Lung (tissue), 12 donors: ENCODE data around the gene PRX. TPM values are rescaled to one million over a fixed set of nuclear protein-coding genes. Genes with fewer than 3 reads are reported as not detected.
A peak's percentile ranks its signal among the peaks of the same experiment; 100 is the strongest.
"Not testable (repeated sequence)": the region's sequence is repeated elsewhere in the genome, so short reads cannot be mapped to it uniquely, and the experiment has no call there.

Experiments
- ATAC-seq: fragments of 200-7000 bp; cut with Tn5 transposase; one replicate; pipeline ENCODE4 v1.9.1; 2020; ENCODE audit warnings: moderate number of reproducible peaks; ENCODE audit not compliant: insufficient read depth, low FRiP score
- DNase-seq, 3 donors: peaks; one replicate each; pipeline ENCODE4 v3.0.0-alpha.2; 2013 to 2017
- H3K27ac ChIP-seq, 2 donors: one replicate each; pipeline ENCODE4 v1.5.1; 2013; ENCODE audit warnings: mild to moderate bottlenecking in 2 of 2, moderate library complexity in 2 of 2, control low read depth in 1 of 2, inconsistent platforms in 1 of 2, low read depth in 1 of 2, low read length in 1 of 2
- H3K27me3 ChIP-seq, 3 donors: one replicate each; pipeline ENCODE4 v1.5.1; 2013; ENCODE audit warnings: low read length in 2 of 3; ENCODE audit not compliant: control insufficient read depth in 3 of 3, insufficient read depth in 3 of 3
- H3K36me3 ChIP-seq, 4 donors: one replicate each; pipeline ENCODE4 v1.5.1; 2013; ENCODE audit warnings: low read length in 4 of 4, mild to moderate bottlenecking in 1 of 4, moderate library complexity in 1 of 4; ENCODE audit not compliant: control insufficient read depth in 4 of 4, insufficient read depth in 4 of 4
- H3K4me1 ChIP-seq, 5 donors: one replicate each; pipeline ENCODE4 v1.5.1; 2013; ENCODE audit warnings: low read length in 5 of 5, mild to moderate bottlenecking in 2 of 5, moderate library complexity in 1 of 5; ENCODE audit not compliant: control insufficient read depth in 5 of 5, insufficient read depth in 5 of 5
- H3K4me3 ChIP-seq: one replicate; pipeline ENCODE4 v1.5.1; 2013; ENCODE audit warnings: mild to moderate bottlenecking, control low read depth, moderate library complexity
- H3K9ac ChIP-seq, 2 donors: one replicate each; pipeline ENCODE4 v1.5.1; 2013; ENCODE audit warnings: low read length in 2 of 2, control low read depth in 1 of 2; ENCODE audit not compliant: insufficient read depth in 1 of 2
- H3K9me3 ChIP-seq, 4 donors: one replicate each; pipeline ENCODE4 v1.5.1; 2013; ENCODE audit warnings: low read length in 3 of 4, mild to moderate bottlenecking in 1 of 4, moderate library complexity in 1 of 4; ENCODE audit not compliant: control insufficient read depth in 4 of 4, insufficient read depth in 3 of 4
- CTCF ChIP-seq: IDR thresholded peaks from 2 replicates; pipeline ENCODE4 v1.5.1; 2012; ENCODE audit warnings: mild to moderate bottlenecking; ENCODE audit errors: control extremely low read depth, extremely low read depth
- WGBS, 2 donors: extraction: QIAGEN DNeasy Blood & Tissue Kit; methylation state at CpG; one replicate each; pipeline ENCODE4 v1.1.7; 2013; 5-methylcytosine and 5-hydroxymethylcytosine counted together
- polyA plus RNA-seq, 2 donors: library from polyadenylated mRNA; stranded (reverse); fragments of 200-250 nt; gene quantifications; one replicate each; pipeline ENCODE4 v1.2.1, GENCODE V29; 2013
- total RNA-seq, 2 donors: library from RNA; depleted of rRNA in 1 of 2; stranded (reverse); fragments of >200 nt in 1 of 2; gene quantifications; one replicate each; pipeline ENCODE4 v1.2.1, GENCODE V29; 2014 to 2021
- donor health status: control.
- donor health status: control.
- donor health status: Bipolar disorder and iron deficiency.
- donor health status: healthy.
- donor health status: DM: yes; HTN: yes; CAD: no.

The PRX gene
- total and polyA plus RNA-seq, 4 donors: 16.9 to 43.8 (median 27.9) TPM

- no peaks in the 10 kb centered on the region for H3K9me3 ChIP-seq
- no peak overlapping the region for H3K9ac ChIP-seq
- H3K4me1 ChIP-seq: peaks cover 2 to 14% (median 5%) of the 10 kb centered on the region in 5 donors
- no peak overlapping the region for H3K4me3 ChIP-seq
- ATAC-seq (no peak), DNase-seq (no peak)
- H3K36me3 ChIP-seq: peaks cover 0 to 5% (median 0%) of the 10 kb centered on the region in 4 donors
- no peaks in the 10 kb centered on the region for H3K27me3 ChIP-seq
- no peak for TF ChIP-seq CTCF
- H3K27ac ChIP-seq: no peak overlapping the region
- WGBS, 2 donors: 58 to 61% methylated on average over 9 of the region's 9 CpGs
Observed at GRCh38 chr19:40410030-40410389, 3.2 kb downstream of the PRX start.

GRCh38 chr19:40408598-40408925, 4.6 kb downstream of the PRX start:
- not testable (repeated sequence) for H3K27ac ChIP-seq, DNase-seq, H3K9ac ChIP-seq, H3K4me3 ChIP-seq, H3K9me3 ChIP-seq, ATAC-seq, H3K4me1 ChIP-seq, H3K27me3 ChIP-seq, H3K36me3 ChIP-seq
- 83 to 85% methylated on average over 8 of the region's 8 CpGs for WGBS, 2 donors

- no peak overlapping the region for H3K4me3 ChIP-seq
- peaks cover 0 to 5% (median 4%) of the 10 kb centered on the region in 5 donors for H3K4me1 ChIP-seq
- H3K27ac ChIP-seq: peak overlapping the region in 1 of 2 donors; percentile 24
- H3K36me3 ChIP-seq: peaks cover 0 to 5% (median 0%) of the 10 kb centered on the region in 4 donors
- no peaks in the 10 kb centered on the region for H3K27me3 ChIP-seq
- ATAC-seq (no peak), DNase-seq (no peak)
- WGBS, 2 donors: 51% methylated on average over 22 of the region's 22 CpGs
- TF ChIP-seq CTCF: no peak
- no peaks in the 10 kb centered on the region for H3K9me3 ChIP-seq
- no peak overlapping the region for H3K9ac ChIP-seq
Observed at GRCh38 chr19:40407714-40408597, 5.2 kb downstream of the PRX start.

- H3K4me3 ChIP-seq: peak overlapping the region; percentile 58
- peaks cover 0 to 5% (median 0%) of the 10 kb centered on the region in 4 donors for H3K36me3 ChIP-seq
- H3K27ac ChIP-seq: peak overlapping the region; percentile 66 to 89
- DNase-seq (peak; percentile 87 to 95 (median 92)), ATAC-seq (peak; percentile 90)
- 0 to 1% methylated on average over 36 to 41 of the region's 41 CpGs for WGBS, 2 donors
- H3K9ac ChIP-seq: no peak overlapping the region
- no peaks in the 10 kb centered on the region for H3K27me3 ChIP-seq
- TF ChIP-seq CTCF: no peak
- peaks cover 0 to 5% (median 4%) of the 10 kb centered on the region in 5 donors for H3K4me1 ChIP-seq
- H3K9me3 ChIP-seq: no peaks in the 10 kb centered on the region
Observed at GRCh38 chr19:40403262-40403984, 9.8 kb downstream of the PRX start.
